NT2/D1 (cell line): Measurements from ENCODE around the gene ZPLD1.

Experiments
- YY1 ChIP-seq: IDR thresholded peaks from 2 replicates; pipeline ENCODE4 v1.6.1; 2011; ENCODE audit not compliant: insufficient read length, insufficient read depth
- ZNF274 ChIP-seq: IDR thresholded peaks from 2 replicates; pipeline ENCODE4 v1.6.1; 2011; ENCODE audit warnings: mild to moderate bottlenecking, low read depth, low read length

DNA sequence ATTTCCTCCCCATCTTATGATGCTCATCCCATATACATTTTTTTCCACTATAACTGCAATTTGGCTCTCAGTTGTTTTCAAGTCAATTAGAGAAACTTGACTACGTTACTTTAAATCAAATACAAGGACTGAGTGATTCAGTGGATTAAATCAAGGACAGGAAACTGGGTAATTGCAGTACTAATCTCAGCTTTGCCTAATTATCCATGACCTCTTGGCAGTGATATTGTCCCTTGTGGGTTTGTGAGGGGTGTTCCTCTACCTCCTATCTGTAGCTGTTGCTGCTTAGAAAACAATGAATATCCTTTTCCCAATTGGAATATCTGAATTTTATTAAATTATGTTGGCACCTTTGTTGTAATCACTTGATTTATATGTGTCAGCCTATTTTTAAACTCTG is 79.4 kb downstream of the ZPLD1 start:
- TF ChIP-seq ZNF274 (no peak), YY1 (no peak)
